H1 (cell line): ENCODE measurements around the gene MPZL3. TPM values are rescaled to one million over a fixed set of nuclear protein-coding genes. Genes with fewer than 3 reads are reported as not detected.

Experiments used
- CTCF ChIA-PET: fragments of 300-600 bp; sonication (Branson Sonifier 250); formaldehyde crosslinking; loops from one replicate; lab custom pipeline; 2021; ENCODE audit not compliant: partially characterized antibody; lab: Charles Lee
- POLR2A ChIA-PET: fragments of 300-600 bp; sonication (Branson Sonifier 250); formaldehyde crosslinking; loops from one replicate; lab custom pipeline; 2021; ENCODE audit warnings: inconsistent platforms; ENCODE audit not compliant: partially characterized antibody; lab: Charles Lee
- DNase-seq, 2 experiments: peaks; one replicate each; pipeline versions ENCODE4 v3.0.0 to v3.0.0-alpha.2; 2010 to 2022; ENCODE audit warnings: low spot score in 2 of 2, low read depth in 1 of 2, mixed read lengths in 1 of 2
- FAIRE-seq: peaks from 2 replicates; lab custom pipeline; 2011; peaks lifted over from hg19 to GRCh38; lab: Jason Lieb, UNC
- H2AFZ ChIP-seq: 2 replicates; pipeline ENCODE4 v1.8.1; 2012; ENCODE audit warnings: low read length, inconsistent platforms
- H2AK5ac ChIP-seq: 2 replicates; pipeline ENCODE4 v1.6.1; 2013; ENCODE audit warnings: low read depth, low read length
- H2BK120ac ChIP-seq: replicated peaks from 2 replicates; pipeline ENCODE3; 2013; ENCODE audit warnings: low read depth, low read length, inconsistent platforms
- H2BK12ac ChIP-seq: 2 replicates; pipeline ENCODE4 v1.6.1; 2013; ENCODE audit warnings: low read depth, low read length
- H2BK15ac ChIP-seq: 2 replicates; pipeline ENCODE4 v1.6.1; 2013; ENCODE audit warnings: low read length
- H2BK20ac ChIP-seq: 2 replicates; pipeline ENCODE4 v1.6.1; 2013; ENCODE audit warnings: low read length
- H2BK5ac ChIP-seq: 2 replicates; pipeline ENCODE4 v1.6.1; 2013; ENCODE audit warnings: low read depth, low read length
- H3K14ac ChIP-seq: 2 replicates; pipeline ENCODE4 v1.6.1; 2013; ENCODE audit warnings: inconsistent platforms; ENCODE audit not compliant: insufficient read length
- H3K18ac ChIP-seq: 2 replicates; pipeline ENCODE4 v1.6.1; 2013; ENCODE audit warnings: low read length; ENCODE audit errors: extremely low read depth
- H3K23ac ChIP-seq: 2 replicates; pipeline ENCODE4 v1.6.1; 2013; ENCODE audit warnings: inconsistent platforms; ENCODE audit not compliant: insufficient read length
- H3K23me2 ChIP-seq: 2 replicates; pipeline ENCODE4 v1.6.1; 2013; ENCODE audit warnings: low read depth, low read length
- H3K27ac ChIP-seq: 2 replicates; pipeline ENCODE4 v1.6.1; 2011; ENCODE audit warnings: low read depth, low read length, inconsistent platforms
- H3K27me3 ChIP-seq, 4 experiments: replicated peaks in 1 of 4; 1 replicate in 1 of 4; 2 replicates in 3 of 4; pipeline versions ENCODE4 v1.6.1 to v1.8.1; 2011 to 2013; ENCODE audit warnings: low read length in 3 of 4, mild to moderate bottlenecking in 3 of 4, inconsistent platforms in 2 of 4, mixed read lengths in 2 of 4, moderate library complexity in 1 of 4; ENCODE audit not compliant: control insufficient read depth in 3 of 4, insufficient read depth in 3 of 4; ENCODE audit errors: extremely low read depth in 1 of 4
- H3K36me3 ChIP-seq, 4 experiments: 2 replicates each; pipeline versions ENCODE4 v1.6.1 to v1.8.1; 2011 to 2013; ENCODE audit warnings: mild to moderate bottlenecking in 4 of 4, low read length in 3 of 4, moderate library complexity in 2 of 4, control low read depth in 1 of 4, inconsistent platforms in 1 of 4; ENCODE audit not compliant: insufficient read depth in 4 of 4, control insufficient read depth in 2 of 4
- H3K4ac ChIP-seq: replicated peaks from 2 replicates; pipeline ENCODE3; 2013; ENCODE audit warnings: low read length, low read depth, mixed read lengths, inconsistent platforms; ENCODE audit not compliant: insufficient read length
- H3K4me1 ChIP-seq, 4 experiments: replicated peaks in 1 of 4; 1 replicate in 1 of 4; 2 replicates in 3 of 4; pipeline versions ENCODE4 v1.6.1 to v1.8.1; 2011 to 2013; ENCODE audit warnings: low read length in 3 of 4, inconsistent platforms in 2 of 4, mixed read lengths in 1 of 4; ENCODE audit not compliant: insufficient read depth in 4 of 4, control insufficient read depth in 3 of 4
- H3K4me2 ChIP-seq, 2 experiments: 2 replicates each; pipeline versions ENCODE4 v1.6.1 to v1.8.1; 2011 to 2013; ENCODE audit warnings: low read depth in 2 of 2, low read length in 2 of 2, control low read depth in 1 of 2, inconsistent platforms in 1 of 2, mild to moderate bottlenecking in 1 of 2; ENCODE audit not compliant: insufficient read depth in 1 of 2
- H3K4me3 ChIP-seq, 4 experiments: fragments of 200-600, 300-600 bp in 1 of 4; sonication (generic), shearing (Covaris generic), sonication (Bioruptor Twin) in 1 of 4; 2 replicates each; pipeline versions ENCODE4 v1.5.1 to v1.8.1; 2011 to 2016; ENCODE audit warnings: low read length in 4 of 4, low read depth in 3 of 4, control low read depth in 2 of 4, inconsistent platforms in 2 of 4, mild to moderate bottlenecking in 2 of 4, mixed read lengths in 1 of 4, moderate library complexity in 1 of 4; ENCODE audit not compliant: insufficient read depth in 2 of 4; ENCODE audit errors: extremely low read depth in 1 of 4
- H3K56ac ChIP-seq: replicated peaks from 2 replicates; pipeline ENCODE3; 2013; ENCODE audit warnings: low read depth, mild to moderate bottlenecking, mixed read lengths, low read length, inconsistent platforms; ENCODE audit not compliant: insufficient read length
- H3K79me1 ChIP-seq: 2 replicates; pipeline ENCODE4 v1.6.1; 2013; ENCODE audit warnings: low read depth, low read length, control low read depth
- H3K79me2 ChIP-seq, 2 experiments: 2 replicates each; pipeline versions ENCODE4 v1.6.1 to v1.8.1; 2012 to 2013; ENCODE audit warnings: low read length in 2 of 2, mild to moderate bottlenecking in 2 of 2, inconsistent platforms in 1 of 2; ENCODE audit not compliant: insufficient read depth in 2 of 2, control insufficient read depth in 1 of 2
- H3K9ac ChIP-seq, 4 experiments: replicated peaks in 1 of 4; 1 replicate in 1 of 4; 2 replicates in 3 of 4; pipeline versions ENCODE4 v1.6.1 to v1.8.1; 2011 to 2013; ENCODE audit warnings: low read depth in 3 of 4, low read length in 3 of 4, control low read depth in 2 of 4, mild to moderate bottlenecking in 2 of 4, moderate library complexity in 2 of 4, inconsistent platforms in 1 of 4; ENCODE audit errors: extremely low read depth in 1 of 4
- H3K9me3 ChIP-seq, 2 experiments: 2 replicates each; pipeline versions ENCODE4 v1.6.1 to v1.8.1; 2012 to 2013; ENCODE audit warnings: mild to moderate bottlenecking in 2 of 2, moderate library complexity in 2 of 2, control low read depth in 1 of 2, inconsistent platforms in 1 of 2, low read depth in 1 of 2, low read length in 1 of 2, mixed read lengths in 1 of 2; ENCODE audit not compliant: insufficient read depth in 2 of 2
- H4K20me1 ChIP-seq, 2 experiments: replicated peaks in 1 of 2; 2 replicates each; pipeline versions ENCODE3 to v1.8.1; 2011 to 2013; ENCODE audit warnings: inconsistent platforms in 2 of 2, low read length in 2 of 2, mild to moderate bottlenecking in 1 of 2; ENCODE audit not compliant: insufficient read depth in 2 of 2, control insufficient read depth in 1 of 2
- H4K5ac ChIP-seq: 2 replicates; pipeline ENCODE4 v1.6.1; 2013; ENCODE audit warnings: low read length, low read depth, mixed read lengths, inconsistent platforms; ENCODE audit not compliant: insufficient read length
- H4K8ac ChIP-seq: 2 replicates; pipeline ENCODE4 v1.8.0; 2013; ENCODE audit warnings: mild to moderate bottlenecking, moderate library complexity, low read length, inconsistent platforms; ENCODE audit not compliant: insufficient read depth; ENCODE audit errors: extremely low read depth
- H4K91ac ChIP-seq: replicated peaks from 2 replicates; pipeline ENCODE3; 2013; ENCODE audit warnings: low read length, mixed read lengths, inconsistent platforms; ENCODE audit not compliant: insufficient read length
- BACH1 ChIP-seq: IDR thresholded peaks from 2 replicates; pipeline ENCODE4 v1.6.1; 2012; ENCODE audit warnings: low read length, improper control_type of control experiment
- CHD2 ChIP-seq: IDR thresholded peaks from 2 replicates; pipeline ENCODE4 v1.6.1; 2012; ENCODE audit warnings: low read length, improper control_type of control experiment
- JUN ChIP-seq: IDR thresholded peaks from 2 replicates; pipeline ENCODE4 v1.6.1; 2011; ENCODE audit warnings: low read depth, mild to moderate bottlenecking, improper control_type of control experiment, low read length
- SP2 ChIP-seq: IDR thresholded peaks from 2 replicates; pipeline ENCODE4 v1.6.1; 2012; ENCODE audit warnings: mild to moderate bottlenecking, low read length, inconsistent platforms
- SP4 ChIP-seq: IDR thresholded peaks from 2 replicates; pipeline ENCODE4 v1.6.1; 2012; ENCODE audit warnings: low read length, inconsistent platforms
- polyA plus RNA-seq, 7 experiments: library from polyadenylated mRNA; depleted of rRNA in 3 of 7; stranded (reverse) in 5 of 7; unstranded in 2 of 7; fragments of >200 nt in 5 of 7; fragments of 200-250 nt in 2 of 7; gene quantifications; 1 replicate in 5 of 7; 2 replicates in 1 of 7; 4 replicates in 1 of 7; pipeline versions ENCODE4 v1.2.1 to v1.2.3, GENCODE V29; 2011 to 2013; ENCODE audit warnings: missing spikeins in 2 of 7, mixed read lengths in 2 of 7
- total RNA-seq: library from RNA; stranded (reverse); fragmentation: NEBNext Ultra II Directional; extraction: Animal tissue kit (Norgen Biotek cat#: 25700); gene quantifications from 2 replicates; pipeline ENCODE4 v1.2.1, GENCODE V29; 2021
- TF ChIP-seq, protein P1 (sequence below): IDR thresholded peaks from 2 replicates; pipeline ENCODE4 v1.6.1; 2012; ENCODE audit warnings: inconsistent platforms

MPZL3 gene
- total and polyA plus RNA-seq, 2 of the 8 experiments (the other 6 are each of a cell fraction or from before 2014, with no cell fraction given), result 1.1 to 3.9 TPM

DNA sequence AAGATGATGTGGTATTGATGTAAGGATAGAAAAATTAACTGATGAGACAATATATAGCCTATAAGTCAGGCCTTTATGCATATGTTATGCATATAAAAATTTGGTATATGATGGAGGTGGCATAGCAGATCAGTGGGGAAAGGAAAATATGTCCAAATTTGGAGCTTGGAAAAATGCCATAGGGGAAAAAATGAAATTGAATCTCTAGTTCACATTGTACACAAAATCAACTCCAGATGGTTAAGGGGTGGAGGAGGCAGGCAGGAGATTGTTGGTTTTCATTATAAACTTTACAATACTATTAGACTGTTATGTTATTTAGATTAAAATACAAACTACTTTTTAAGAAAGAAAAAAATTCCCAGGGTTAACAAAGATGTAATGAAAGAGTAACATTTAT lies 37.2 kb upstream of the MPZL3 start:
- no peaks in the 10 kb centered on the region for H3K9me3 ChIP-seq
- no peak overlapping the region for H3K18ac ChIP-seq
- DNase-seq (no peak), FAIRE-seq (no peak)
- no peaks in the 10 kb centered on the region for H3K36me3 ChIP-seq
- no peaks in the 10 kb centered on the region for H4K20me1 ChIP-seq
- H3K79me1 ChIP-seq, result no peaks in the 10 kb centered on the region
- H2BK5ac ChIP-seq, result no peak overlapping the region
- H3K27me3 ChIP-seq, result no peaks in the 10 kb centered on the region; a peak in 1 of 7 replicates
- H3K79me2 ChIP-seq, result no peaks in the 10 kb centered on the region
- H3K4me3 ChIP-seq, result no peak overlapping the region
- no peak overlapping the region for H3K14ac ChIP-seq
- ChIA-PET CTCF (interaction anchor here (1.2 to 4.7 kb wide), 8 partner anchors 9 to 145 kb away, joined by 3 to 37 read pairs (median 4); partner anchors contain the start of gene MPZL2), POLR2A (no interaction called here)
- no peak overlapping the region for H2AK5ac ChIP-seq
- no peaks in the 10 kb centered on the region for H3K23me2 ChIP-seq
- H2BK120ac ChIP-seq, result no peak overlapping the region
- H4K5ac ChIP-seq, result no peak overlapping the region
- H3K27ac ChIP-seq, result no peak overlapping the region
- no peak overlapping the region for H2BK20ac ChIP-seq
- no peak overlapping the region for H2AFZ ChIP-seq
- H3K4me1 ChIP-seq, result no peaks in the 10 kb centered on the region
- no peak overlapping the region for H3K4ac ChIP-seq
- H4K91ac ChIP-seq, result no peak overlapping the region
- no peak overlapping the region for H4K8ac ChIP-seq
- no peak overlapping the region for H3K56ac ChIP-seq
- H3K4me2 ChIP-seq, result no peak overlapping the region
- H3K9ac ChIP-seq, result no peak overlapping the region
- no peak overlapping the region for H2BK12ac ChIP-seq
- no peak overlapping the region for H3K23ac ChIP-seq
- H2BK15ac ChIP-seq, result no peak overlapping the region
- TF ChIP-seq BACH1, result no peak
- no peak for TF ChIP-seq SP4
- no peak for TF ChIP-seq SP2
- no peak for TF ChIP-seq CHD2
- TF ChIP-seq, protein P1, sequence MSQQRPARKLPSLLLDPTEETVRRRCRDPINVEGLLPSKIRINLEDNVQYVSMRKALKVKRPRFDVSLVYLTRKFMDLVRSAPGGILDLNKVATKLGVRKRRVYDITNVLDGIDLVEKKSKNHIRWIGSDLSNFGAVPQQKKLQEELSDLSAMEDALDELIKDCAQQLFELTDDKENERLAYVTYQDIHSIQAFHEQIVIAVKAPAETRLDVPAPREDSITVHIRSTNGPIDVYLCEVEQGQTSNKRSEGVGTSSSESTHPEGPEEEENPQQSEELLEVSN, result no peak
- no peak for TF ChIP-seq JUN
